DND-41 (cell line): ENCODE measurements around the gene CBR1.

Experiments
- ATAC-seq: fragments of 200-7000 bp; cut with Tn5 transposase; 3 replicates; pipeline ENCODE4 v1.9.1; 2021; ENCODE audit warnings: low read depth; ENCODE audit not compliant: insufficient read depth
- DNase-seq: peaks from one replicate; pipeline ENCODE4 v3.0.0-alpha.2; 2020
- H2AFZ ChIP-seq: 2 replicates; pipeline ENCODE4 v1.6.0; 2012; ENCODE audit warnings: low read depth, low read length
- H3K27ac ChIP-seq: 2 replicates; pipeline ENCODE4 v1.5.1; 2012; ENCODE audit warnings: low read length, inconsistent platforms
- H3K27me3 ChIP-seq: fragments of 200-600 bp; sonication (generic); 2 replicates; pipeline ENCODE4 v1.6.0; 2012; ENCODE audit warnings: low read length, mild to moderate bottlenecking, inconsistent platforms; ENCODE audit not compliant: insufficient read depth, poor library complexity
- H3K36me3 ChIP-seq: 2 replicates; pipeline ENCODE4 v1.5.1; 2012; ENCODE audit warnings: low read length, inconsistent platforms; ENCODE audit not compliant: insufficient read depth
- H3K4me1 ChIP-seq: 2 replicates; pipeline ENCODE4 v1.5.1; 2012; ENCODE audit warnings: mild to moderate bottlenecking, low read length; ENCODE audit not compliant: insufficient read depth
- H3K4me2 ChIP-seq: 2 replicates; pipeline ENCODE4 v1.6.0; 2012; ENCODE audit warnings: mild to moderate bottlenecking, moderate library complexity, low read length, inconsistent platforms; ENCODE audit not compliant: insufficient read depth
- H3K4me3 ChIP-seq, 2 experiments: fragments of 200-600 bp in 1 of 2; shearing (Covaris generic) in 1 of 2; 2 replicates each; pipeline ENCODE4 v1.5.1; 2012 to 2016; ENCODE audit warnings: inconsistent platforms in 2 of 2, low read length in 2 of 2, mild to moderate bottlenecking in 2 of 2, low read depth in 1 of 2, moderate library complexity in 1 of 2
- H3K79me2 ChIP-seq: 2 replicates; pipeline ENCODE4 v1.6.0; 2012; ENCODE audit warnings: low read length, inconsistent platforms; ENCODE audit not compliant: insufficient read depth
- H3K9ac ChIP-seq: 2 replicates; pipeline ENCODE4 v1.6.0; 2012; ENCODE audit warnings: low read depth, mild to moderate bottlenecking, inconsistent platforms, low read length, moderate library complexity
- H3K9me3 ChIP-seq: 2 replicates; pipeline ENCODE4 v1.5.1; 2012; ENCODE audit warnings: low read length, moderate library complexity, mild to moderate bottlenecking, inconsistent platforms; ENCODE audit not compliant: insufficient read depth, severe bottlenecking
- H4K20me1 ChIP-seq: 2 replicates; pipeline ENCODE4 v1.6.0; 2012; ENCODE audit warnings: low read length; ENCODE audit not compliant: insufficient read depth
- CTCF ChIP-seq: IDR thresholded peaks from 2 replicates; pipeline ENCODE4 v1.5.1; 2012; ENCODE audit warnings: borderline replicate concordance, low read length, moderate library complexity, mild to moderate bottlenecking; ENCODE audit not compliant: poor library complexity, severe bottlenecking; ENCODE audit errors: extremely low read depth
- EZH2 ChIP-seq: IDR thresholded peaks from 3 replicates; pipeline ENCODE4 v1.6.1; 2012; ENCODE audit warnings: borderline replicate concordance, low read depth, mild to moderate bottlenecking, moderate library complexity, low read length, inconsistent platforms; ENCODE audit not compliant: severe bottlenecking

The CBR1 gene

GRCh38 chr21:36082237-36082664 lies 12.4 kb downstream of the CBR1 start:
- no peaks in the 10 kb centered on the region for H3K9me3 ChIP-seq
- H3K27me3 ChIP-seq, result peaks cover 1% of the 10 kb centered on the region
- no peaks in the 10 kb centered on the region for H3K36me3 ChIP-seq
- H3K79me2 ChIP-seq, result no peaks in the 10 kb centered on the region
- H3K4me1 ChIP-seq, result no peaks in the 10 kb centered on the region
- no peak overlapping the region for H3K27ac ChIP-seq
- H3K4me2 ChIP-seq, result no peak overlapping the region
- no peak overlapping the region for H2AFZ ChIP-seq
- no peak for ATAC-seq
- H4K20me1 ChIP-seq, result no peaks in the 10 kb centered on the region
- DNase-seq, result no peak
- H3K4me3 ChIP-seq, result no peak overlapping the region
- TF ChIP-seq EZH2 (no peak), CTCF (no peak)
- no peak overlapping the region for H3K9ac ChIP-seq

- no peak overlapping the region for H3K9ac ChIP-seq
- no peak overlapping the region for H2AFZ ChIP-seq
- H4K20me1 ChIP-seq, result no peaks in the 10 kb centered on the region
- ATAC-seq, result no peak
- no peaks in the 10 kb centered on the region for H3K79me2 ChIP-seq
- no peak overlapping the region for H3K4me3 ChIP-seq
- H3K36me3 ChIP-seq, result no peaks in the 10 kb centered on the region
- H3K27me3 ChIP-seq, result no peaks in the 10 kb centered on the region
- no peak for TF ChIP-seq EZH2
- peak; percentile 26 for TF ChIP-seq CTCF
- no peaks in the 10 kb centered on the region for H3K4me1 ChIP-seq
- H3K4me2 ChIP-seq, result no peak overlapping the region
- no peak overlapping the region for H3K27ac ChIP-seq
- DNase-seq, result no peak
- H3K9me3 ChIP-seq, result peaks cover under 1% of the 10 kb centered on the region
Observed at GRCh38 chr21:36087362-36088138, 17.7 kb downstream of the CBR1 start.

- Histone ChIP-seq H3K36me3 (no peaks in the 10 kb centered on the region), H3K79me2 (no peaks in the 10 kb centered on the region), H4K20me1 (no peaks in the 10 kb centered on the region), H3K9ac (no peak overlapping the region), H3K4me1 (no peaks in the 10 kb centered on the region), H2AFZ (no peak overlapping the region), H3K4me2 (no peak overlapping the region), H3K9me3 (peaks cover 17% of the 10 kb centered on the region), H3K4me3 (no peak overlapping the region), H3K27me3 (no peaks in the 10 kb centered on the region), H3K27ac (no peak overlapping the region)
- ATAC-seq (no peak), DNase-seq (no peak)
- no peak for TF ChIP-seq EZH2
- no peak for TF ChIP-seq CTCF
Observed at GRCh38 chr21:36089946-36090345, 20.1 kb downstream of the CBR1 start.
